Ectodermal cell (in vitro differentiated cells): ENCODE measurements around the gene EVA1B.

Experiments
- H3K27ac ChIP-seq: 2 replicates; pipeline ENCODE4 v1.7.0; 2013; ENCODE audit warnings: mild to moderate bottlenecking, low read depth, low read length; ENCODE audit not compliant: insufficient read depth, poor library complexity, severe bottlenecking
- H3K27me3 ChIP-seq: 2 replicates; pipeline ENCODE4 v1.7.0; 2013; ENCODE audit warnings: mild to moderate bottlenecking, low read length; ENCODE audit not compliant: insufficient read depth, control insufficient read depth, poor library complexity, severe bottlenecking
- H3K36me3 ChIP-seq: one replicate; pipeline ENCODE4 v1.7.0; 2013; ENCODE audit warnings: low read length; ENCODE audit not compliant: control insufficient read depth, insufficient read depth
- H3K4me1 ChIP-seq: one replicate; pipeline ENCODE4 v1.7.0; 2013; ENCODE audit warnings: low read length; ENCODE audit not compliant: control insufficient read depth, insufficient read depth
- H3K4me3 ChIP-seq: 2 replicates; pipeline ENCODE4 v1.7.0; 2013; ENCODE audit warnings: low read depth, low read length, control low read depth; ENCODE audit not compliant: insufficient read depth
- H3K9me3 ChIP-seq: 2 replicates; pipeline ENCODE4 v1.7.0; 2013; ENCODE audit warnings: mild to moderate bottlenecking, low read length, moderate library complexity; ENCODE audit not compliant: control insufficient read depth
- WGBS, 2 experiments: methylation state at CpG; one replicate each; pipeline ENCODE4 v1.1.7; 2013; ENCODE audit warnings: missing lambda C conversion rate in 2 of 2; 5-methylcytosine and 5-hydroxymethylcytosine counted together

Gene EVA1B

DNA sequence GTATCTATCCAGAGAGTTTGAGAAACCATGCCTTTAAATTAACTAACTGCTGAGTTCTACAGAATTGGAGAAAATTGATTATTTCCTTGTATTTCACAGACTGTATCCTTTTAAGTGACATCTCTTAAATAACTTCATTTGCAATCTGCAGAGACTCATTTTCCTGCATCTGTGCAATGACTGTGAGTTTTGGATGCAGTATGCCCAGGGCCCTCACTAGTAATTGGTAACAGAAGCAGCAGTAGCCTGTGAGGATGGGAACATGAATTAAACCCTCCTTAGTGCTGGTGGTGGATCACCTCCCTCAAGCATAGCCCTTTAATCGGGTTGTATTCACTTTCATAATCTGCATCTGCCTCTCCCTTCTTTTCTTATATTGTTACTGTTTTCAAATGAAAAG, 38.9 kb downstream of the EVA1B start:
- 60% methylated on average over 1 of the region's 1 CpG; no CpG with 5 or more reads in 1 of the 2 experiments for WGBS, 2 experiments
- H3K4me1 ChIP-seq: no peaks in the 10 kb centered on the region
- H3K36me3 ChIP-seq: peaks cover 42% of the 10 kb centered on the region

DNA sequence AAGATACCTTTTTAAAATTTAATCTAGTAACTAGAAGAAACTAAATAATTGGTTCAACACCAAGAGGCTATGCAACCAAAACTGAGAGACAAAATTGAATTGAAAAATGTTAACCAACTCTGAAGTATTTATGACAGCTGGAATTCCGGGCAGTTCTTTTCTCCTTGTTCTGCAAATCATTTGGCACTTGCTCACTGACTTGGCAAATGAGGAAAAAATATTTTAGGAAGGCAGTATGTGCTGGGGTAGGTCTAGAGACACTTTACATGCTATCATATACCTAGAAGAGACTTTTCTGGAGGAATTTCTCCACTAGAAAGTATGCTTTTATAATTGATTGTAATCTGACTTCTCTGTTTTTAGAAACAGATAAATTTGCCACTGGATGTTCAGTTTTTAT, 39.4 kb downstream of the EVA1B start:
- H3K27me3 ChIP-seq: no peaks in the 10 kb centered on the region
- H3K9me3 ChIP-seq: no peaks in the 10 kb centered on the region
- 97 to 100% methylated on average over 1 of the region's 1 CpG for WGBS, 2 experiments
- H3K27ac ChIP-seq: peak overlapping the region; percentile 38
- no peak overlapping the region for H3K4me3 ChIP-seq
- H3K4me1 ChIP-seq: no peaks in the 10 kb centered on the region
- peaks cover 38% of the 10 kb centered on the region for H3K36me3 ChIP-seq

More for the DNA sequence above, 38.9 kb downstream of the EVA1B start:
- Histone ChIP-seq H3K4me3 (no peak overlapping the region), H3K27me3 (no peaks in the 10 kb centered on the region), H3K9me3 (no peaks in the 10 kb centered on the region), H3K27ac (peak overlapping the region; percentile 38)

DNA sequence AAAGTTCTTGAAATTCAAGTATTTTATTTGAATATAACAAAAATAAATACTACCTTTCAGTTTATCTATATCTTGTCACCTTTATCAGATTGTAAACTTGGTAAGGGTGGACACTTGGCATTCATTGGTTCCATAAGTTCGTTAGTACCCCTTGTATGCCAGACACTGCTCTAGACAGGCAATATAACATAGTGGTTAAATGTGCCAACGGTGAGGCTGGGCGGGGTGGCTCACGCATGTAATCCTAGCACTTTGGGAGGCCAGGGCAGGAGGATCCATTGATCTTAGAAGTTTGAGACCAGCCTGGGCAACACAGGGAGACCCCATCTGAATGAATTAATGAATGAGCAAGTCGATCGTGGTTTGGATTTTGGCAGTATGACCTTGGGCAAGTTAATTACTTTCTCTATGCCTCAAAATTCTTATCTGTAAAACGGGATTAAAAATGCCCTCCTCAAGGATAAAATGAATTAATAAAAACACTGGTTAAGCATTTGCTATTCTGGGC, 43.6 kb downstream of the EVA1B start:
- peaks cover 11% of the 10 kb centered on the region for H3K36me3 ChIP-seq
- no peaks in the 10 kb centered on the region for H3K9me3 ChIP-seq
- no peak overlapping the region for H3K27ac ChIP-seq
- H3K4me1 ChIP-seq: no peaks in the 10 kb centered on the region
- WGBS, 2 experiments: 95 to 96% methylated on average over 6 to 7 of the region's 7 CpGs
- H3K4me3 ChIP-seq: no peak overlapping the region
- H3K27me3 ChIP-seq: no peaks in the 10 kb centered on the region

DNA sequence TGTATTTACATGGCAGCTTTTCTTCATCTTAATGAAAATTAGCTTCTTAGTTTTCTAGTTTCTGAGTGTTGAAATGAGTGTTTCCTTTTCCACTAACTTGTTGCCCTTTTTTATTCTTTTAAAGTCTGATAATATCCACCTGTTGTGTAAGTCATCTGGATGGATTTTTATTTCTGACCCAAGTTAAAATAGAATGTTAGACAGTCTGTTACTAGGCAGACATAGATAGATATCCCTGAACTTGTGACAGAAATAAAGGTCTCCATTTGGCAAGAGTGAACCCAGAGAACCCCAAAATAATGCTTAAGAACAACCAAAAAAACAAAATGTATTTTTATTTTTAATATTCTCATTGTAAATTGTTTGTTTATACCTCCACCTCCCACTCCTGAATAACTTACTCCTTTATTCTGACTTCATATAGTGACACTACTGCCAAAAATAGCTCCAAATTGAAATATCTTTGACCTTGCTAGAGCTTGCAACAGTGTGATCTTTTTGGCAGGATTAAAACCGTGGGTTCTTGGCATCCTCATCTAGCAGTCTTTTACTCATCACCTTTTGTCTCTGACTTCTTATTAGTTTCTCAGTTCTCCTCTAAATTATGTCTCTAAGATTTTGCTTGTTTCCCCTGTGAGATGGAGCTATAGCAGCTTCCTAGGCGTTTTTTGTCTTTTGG, 44.2 kb downstream of the EVA1B start:
- Histone ChIP-seq H3K9me3 (no peaks in the 10 kb centered on the region), H3K36me3 (peaks cover 11% of the 10 kb centered on the region), H3K4me1 (no peaks in the 10 kb centered on the region), H3K4me3 (no peak overlapping the region), H3K27me3 (no peaks in the 10 kb centered on the region), H3K27ac (no peak overlapping the region)
- 95 to 97% methylated on average over 1 of the region's 2 CpGs for WGBS, 2 experiments

DNA sequence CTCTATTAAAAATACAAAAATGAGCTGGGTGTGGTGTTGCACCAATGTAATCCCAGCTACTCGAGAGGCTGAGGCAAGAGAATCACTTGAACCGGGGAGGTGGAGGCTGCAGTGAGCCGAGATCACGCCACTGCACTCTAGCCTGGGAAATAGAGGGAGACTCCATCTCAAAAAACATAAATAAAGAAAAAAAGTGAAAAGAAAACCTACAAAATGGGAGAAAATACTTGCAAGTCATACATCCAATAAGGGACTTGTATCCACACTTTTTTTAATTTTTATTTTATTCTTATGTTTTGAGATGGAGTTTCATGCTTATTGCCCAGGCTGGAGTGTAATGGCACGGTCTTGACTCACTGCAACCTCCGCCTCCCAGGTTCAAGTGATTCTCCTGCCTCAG, 46.8 kb downstream of the EVA1B start:
- Histone ChIP-seq H3K27me3 (no peaks in the 10 kb centered on the region), H3K27ac (no peak overlapping the region), H3K36me3 (no peaks in the 10 kb centered on the region), H3K9me3 (no peaks in the 10 kb centered on the region), H3K4me3 (no peak overlapping the region), H3K4me1 (no peaks in the 10 kb centered on the region)
- 95 to 100% methylated on average over 6 of the region's 6 CpGs for WGBS, 2 experiments

DNA sequence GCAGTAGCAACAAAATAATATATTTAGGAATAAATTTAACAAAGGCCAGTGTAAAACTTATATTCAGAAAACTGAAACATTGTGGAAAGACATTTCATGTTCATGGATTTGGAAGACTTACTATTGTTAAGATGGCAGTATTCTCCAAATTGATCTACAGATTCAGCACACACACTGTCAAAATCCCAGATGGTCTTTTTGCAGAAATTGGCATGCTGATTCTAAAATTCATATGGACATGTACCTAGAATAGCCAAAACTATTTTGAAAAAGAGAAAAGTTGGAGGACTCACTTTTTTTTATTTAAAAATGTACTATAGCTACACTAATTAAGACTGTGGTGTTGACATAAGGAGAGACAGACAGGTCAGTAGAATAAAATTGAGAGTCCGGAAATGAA, 49.2 kb downstream of the EVA1B start:
- Histone ChIP-seq H3K27ac (no peak overlapping the region), H3K4me3 (no peak overlapping the region), H3K9me3 (no peaks in the 10 kb centered on the region), H3K4me1 (no peaks in the 10 kb centered on the region), H3K27me3 (no peaks in the 10 kb centered on the region), H3K36me3 (no peaks in the 10 kb centered on the region)
- WGBS, 2 experiments: 93 to 100% methylated on average over 1 of the region's 1 CpG

DNA sequence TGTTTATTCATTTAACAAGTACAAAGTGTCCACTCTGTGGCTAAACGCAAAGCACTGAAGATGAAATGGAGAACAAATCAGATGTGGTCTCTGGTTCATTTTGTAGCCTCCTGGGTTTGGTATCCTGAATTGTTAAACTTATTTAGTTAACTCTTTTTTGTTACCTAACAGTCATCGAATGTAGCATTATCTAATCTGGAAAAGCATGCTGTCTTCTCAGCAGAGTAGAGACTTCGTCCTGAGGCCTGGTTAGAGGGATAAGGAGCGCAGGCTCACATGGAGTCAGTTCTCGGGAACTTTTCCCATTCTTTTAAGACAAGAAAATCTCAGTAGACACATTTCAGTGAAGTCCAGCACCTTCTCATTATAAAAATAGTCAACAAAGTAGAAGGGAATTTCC, 50.4 kb downstream of the EVA1B start:
- no peaks in the 10 kb centered on the region for H3K36me3 ChIP-seq

More for the DNA sequence above, 50.4 kb downstream of the EVA1B start:
- Histone ChIP-seq H3K4me3 (no peak overlapping the region), H3K4me1 (no peaks in the 10 kb centered on the region), H3K27ac (no peak overlapping the region), H3K27me3 (no peaks in the 10 kb centered on the region), H3K9me3 (no peaks in the 10 kb centered on the region)
- 97% methylated on average over 5 of the region's 5 CpGs for WGBS, 2 experiments
